Stomach (tissue), 9 donors: Measurements from ENCODE around the gene DCAF6. TPM values are rescaled to one million over a fixed set of nuclear protein-coding genes. Genes with fewer than 3 reads are reported as not detected.
"Not testable (repeated sequence)": the region's sequence is repeated elsewhere in the genome, so short reads cannot be mapped to it uniquely, and the experiment has no call there.

Experiments used
- DNase-seq, 2 donors: peaks; one replicate each; pipeline versions ENCODE4 v3.0.0 to v3.0.0-alpha.2; 2013 to 2019
- H3K27ac ChIP-seq, 5 donors: fragments of 200-600 bp in 4 of 5; sonication (generic) in 4 of 5; one replicate each; pipeline ENCODE4 v1.5.1; 2013 to 2019; ENCODE audit warnings: mild to moderate bottlenecking in 1 of 5, moderate library complexity in 1 of 5
- H3K27me3 ChIP-seq, 3 donors: fragments of 200-600 bp; sonication (generic); one replicate each; pipeline ENCODE4 v1.5.1; 2017 to 2019; ENCODE audit warnings: mixed run types in 1 of 3
- H3K36me3 ChIP-seq, 4 donors: fragments of 200-600 bp; sonication (generic); 1 replicate in 3 of 4; 2 replicates in 1 of 4; pipeline ENCODE4 v1.5.1; 2016 to 2019
- H3K4me1 ChIP-seq, 4 donors: fragments of 200-600 bp; sonication (generic); one replicate each; pipeline ENCODE4 v1.5.1; 2016 to 2019
- H3K4me3 ChIP-seq, 4 donors: fragments of 200-600 bp; sonication (generic) in 3 of 4; one replicate each; pipeline ENCODE4 v1.5.1; 2016 to 2019; ENCODE audit warnings: mild to moderate bottlenecking in 1 of 4
- H3K9me3 ChIP-seq, 4 donors: fragments of 200-600 bp; sonication (generic); one replicate each; pipeline ENCODE4 v1.5.1; 2016 to 2019
- EP300 ChIP-seq: sonication (generic); formaldehyde crosslinking; IDR thresholded peaks from one replicate; pipeline ENCODE4 v1.6.1; 2017; ENCODE audit warnings: antibody characterized with exemption
- POLR2A ChIP-seq, 4 donors: fragments of 450-650 bp; IDR thresholded peaks; one replicate each; pipeline ENCODE4 v1.6.1; 2016; ENCODE audit warnings: antibody characterized with exemption in 4 of 4, control low read depth in 2 of 4, mild to moderate bottlenecking in 1 of 4, moderate library complexity in 1 of 4
- POLR2AphosphoS5 ChIP-seq, 3 donors: sonication (generic); formaldehyde crosslinking; IDR thresholded peaks; one replicate each; pipeline ENCODE4 v1.6.1; 2016; ENCODE audit warnings: antibody characterized with exemption in 3 of 3
- WGBS, 5 donors: extraction: QIAGEN DNeasy Blood & Tissue Kit in 3 of 5; methylation state at CpG; one replicate each; pipeline versions ENCODE4 v1.1.5 to v1.1.7; 2013 to 2018; 5-methylcytosine and 5-hydroxymethylcytosine counted together
- intact Hi-C: fragments of 100-400 bp; cut with DNase I; formaldehyde crosslinking; loops from one replicate; pipeline ENCODE4 v1.15.1; 2023; ENCODE audit warnings: low total_unique reads
- polyA plus RNA-seq, 3 donors: library from polyadenylated mRNA; stranded (reverse); fragments of 200-250 nt; gene quantifications; one replicate each; pipeline ENCODE4 v1.2.3, GENCODE V29; 2013
- total RNA-seq, 5 donors: library from RNA; depleted of rRNA; stranded (reverse); fragments of >200 nt; gene quantifications; one replicate each; pipeline versions ENCODE4 v1.1.0 to v1.2.3, GENCODE V29; 2014 to 2016
- TF ChIP-seq, protein P1 (sequence below), 7 experiments: fragments of 450-650 bp in 4 of 7; fragments of 200-600 bp in 3 of 7; sonication (generic) in 3 of 7; IDR thresholded peaks; one replicate each; pipeline ENCODE4 v1.5.1; 2016 to 2019; ENCODE audit warnings: antibody characterized with exemption in 7 of 7, control low read depth in 2 of 7, mild to moderate bottlenecking in 1 of 7
- donor health status: healthy with polysubstance abuse.
- donor health status: Bipolar disorder and iron deficiency.
- donor health status: healthy.

Gene DCAF6
- total and polyA plus RNA-seq, 8 donors: 39.3 to 124 (median 71.9) TPM

DNA sequence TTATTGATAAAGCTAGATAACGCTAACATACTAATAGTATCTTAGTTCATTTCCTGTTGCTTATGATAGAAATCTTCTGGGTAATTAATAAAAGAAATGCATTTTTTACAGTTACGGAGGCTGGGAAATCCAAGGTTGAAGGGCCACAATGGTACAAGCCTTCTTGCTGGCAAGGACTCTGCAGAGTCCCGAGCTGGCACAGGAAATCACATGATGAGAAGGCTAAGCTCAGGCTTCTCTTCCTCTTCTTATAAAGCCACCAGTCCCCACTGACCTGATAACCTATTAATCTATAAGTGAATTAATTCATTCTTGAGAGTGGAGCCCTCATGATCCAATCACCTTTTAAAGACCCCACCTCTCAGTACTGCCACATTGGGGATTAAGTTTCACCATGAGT is 117.6 kb downstream of the DCAF6 start:
- H3K4me3 ChIP-seq: no peak overlapping the region
- H3K36me3 ChIP-seq: peaks cover 0 to 50% (median 35%) of the 10 kb centered on the region in 4 donors
- H3K27me3 ChIP-seq: no peaks in the 10 kb centered on the region
- TF ChIP-seq, protein P1, sequence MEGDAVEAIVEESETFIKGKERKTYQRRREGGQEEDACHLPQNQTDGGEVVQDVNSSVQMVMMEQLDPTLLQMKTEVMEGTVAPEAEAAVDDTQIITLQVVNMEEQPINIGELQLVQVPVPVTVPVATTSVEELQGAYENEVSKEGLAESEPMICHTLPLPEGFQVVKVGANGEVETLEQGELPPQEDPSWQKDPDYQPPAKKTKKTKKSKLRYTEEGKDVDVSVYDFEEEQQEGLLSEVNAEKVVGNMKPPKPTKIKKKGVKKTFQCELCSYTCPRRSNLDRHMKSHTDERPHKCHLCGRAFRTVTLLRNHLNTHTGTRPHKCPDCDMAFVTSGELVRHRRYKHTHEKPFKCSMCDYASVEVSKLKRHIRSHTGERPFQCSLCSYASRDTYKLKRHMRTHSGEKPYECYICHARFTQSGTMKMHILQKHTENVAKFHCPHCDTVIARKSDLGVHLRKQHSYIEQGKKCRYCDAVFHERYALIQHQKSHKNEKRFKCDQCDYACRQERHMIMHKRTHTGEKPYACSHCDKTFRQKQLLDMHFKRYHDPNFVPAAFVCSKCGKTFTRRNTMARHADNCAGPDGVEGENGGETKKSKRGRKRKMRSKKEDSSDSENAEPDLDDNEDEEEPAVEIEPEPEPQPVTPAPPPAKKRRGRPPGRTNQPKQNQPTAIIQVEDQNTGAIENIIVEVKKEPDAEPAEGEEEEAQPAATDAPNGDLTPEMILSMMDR (IDR thresholded peaks at IDR 0.05): no peak
- no peak for TF ChIP-seq POLR2A (IDR thresholded peaks at IDR 0.05)
- no peak for TF ChIP-seq EP300
- no peak for TF ChIP-seq POLR2AphosphoS5 (IDR thresholded peaks at IDR 0.05)
- H3K9me3 ChIP-seq: no peaks in the 10 kb centered on the region
- intact Hi-C loops: no loop called here
- WGBS, 5 donors: 67 to 79% (median 75%) methylated on average over 3 of the region's 3 CpGs
- DNase-seq: no peak
- H3K4me1 ChIP-seq: peaks cover 0 to 16% (median 4%) of the 10 kb centered on the region in 4 donors
- no peak overlapping the region for H3K27ac ChIP-seq

DNA sequence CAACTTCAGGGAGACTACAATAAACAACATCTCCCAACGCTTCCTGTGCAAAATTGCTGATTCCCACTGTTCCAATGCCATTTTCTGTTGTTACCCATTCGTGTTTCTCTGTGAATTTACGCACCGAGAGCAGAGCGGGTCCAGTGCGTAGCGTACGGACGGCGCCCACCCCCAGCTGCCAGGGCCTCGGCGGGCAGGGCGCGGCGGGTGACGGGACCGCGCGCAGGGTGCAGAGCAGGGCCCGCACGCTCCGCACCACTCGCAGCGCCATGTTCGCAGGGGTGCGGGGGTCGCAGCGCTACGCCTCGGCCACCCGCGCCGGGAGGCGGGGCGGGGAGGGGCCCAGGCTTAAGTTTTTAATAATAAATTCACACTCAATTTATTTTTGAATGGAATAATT is 119.7 kb downstream of the DCAF6 start:
- DNase-seq, H3K27ac ChIP-seq, H3K27me3 ChIP-seq, H3K4me3 ChIP-seq, intact Hi-C loops, H3K9me3 ChIP-seq: not testable (repeated sequence)
- H3K4me1 ChIP-seq: peaks cover 0 to 13% (median 4%) of the 10 kb centered on the region in 4 donors
- H3K36me3 ChIP-seq: peaks cover 0 to 48% (median 37%) of the 10 kb centered on the region in 4 donors
- WGBS, 5 donors: 64 to 90% (median 86%) methylated on average over 22 to 35 of the region's 35 CpGs

DNA sequence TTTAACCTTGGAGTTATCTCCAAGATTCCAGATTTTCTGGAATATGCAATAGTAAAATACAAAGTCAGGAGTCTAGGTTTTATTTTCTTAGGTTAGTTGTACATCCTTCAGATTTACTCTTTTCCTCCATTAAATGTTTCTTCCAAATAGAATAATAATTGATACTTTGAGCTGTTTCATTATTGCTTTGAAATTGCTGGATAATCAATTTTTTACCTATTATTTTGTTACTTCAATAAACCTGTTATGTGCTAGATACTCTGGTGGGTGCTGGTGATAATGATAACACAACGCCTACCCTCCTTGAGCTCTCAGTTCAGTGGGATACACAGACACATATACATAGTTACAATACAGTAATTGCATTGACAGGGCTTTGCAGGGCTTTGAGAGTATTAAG is 120.9 kb downstream of the DCAF6 start:
- peaks cover 0 to 13% (median under 1%) of the 10 kb centered on the region in 4 donors for H3K4me1 ChIP-seq
- H3K27me3 ChIP-seq: no peaks in the 10 kb centered on the region
- WGBS, 5 donors: 88 to 100% (median 97%) methylated on average over 1 of the region's 1 CpG
- H3K36me3 ChIP-seq: peaks cover 0 to 44% (median 30%) of the 10 kb centered on the region in 4 donors
- TF ChIP-seq POLR2AphosphoS5 (IDR thresholded peaks at IDR 0.05) (no peak), POLR2A (IDR thresholded peaks at IDR 0.05) (no peak), EP300 (no peak)
- TF ChIP-seq, protein P1 (IDR thresholded peaks at IDR 0.05): no peak
- H3K27ac ChIP-seq: no peak overlapping the region
- no peak for DNase-seq
- no peaks in the 10 kb centered on the region for H3K9me3 ChIP-seq
- no peak overlapping the region for H3K4me3 ChIP-seq
- intact Hi-C loops: no loop called here

DNA sequence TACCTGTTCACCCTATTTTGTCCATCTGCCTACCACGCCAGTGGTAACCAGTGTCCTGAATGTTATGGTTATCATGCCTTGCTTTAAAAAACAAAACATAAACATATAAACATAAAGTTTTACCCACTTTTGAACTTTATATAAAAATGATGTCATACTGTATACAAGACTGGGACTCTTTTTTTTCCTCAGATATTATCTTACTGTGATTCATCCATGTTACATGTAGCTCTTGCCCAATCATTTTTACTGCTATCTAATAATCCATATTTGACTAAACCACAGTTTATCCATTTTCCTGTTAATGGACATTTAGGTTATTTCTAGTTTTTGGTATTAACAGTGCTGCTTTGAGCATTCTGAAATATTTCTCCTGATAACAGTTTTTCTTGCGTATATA is 121.4 kb downstream of the DCAF6 start:
- Histone ChIP-seq H3K27me3 (no peaks in the 10 kb centered on the region), H3K9me3 (no peaks in the 10 kb centered on the region), H3K4me3 (no peak overlapping the region), H3K36me3 (peaks cover 0 to 41% (median 28%) of the 10 kb centered on the region in 4 donors), H3K4me1 (peaks cover 0 to 9% (median 0%) of the 10 kb centered on the region in 4 donors), H3K27ac (no peak overlapping the region)
- 96 to 100% (median 97%) methylated on average over 2 of the region's 2 CpGs for WGBS, 5 donors
- TF ChIP-seq EP300 (no peak), POLR2AphosphoS5 (IDR thresholded peaks at IDR 0.05) (no peak), POLR2A (IDR thresholded peaks at IDR 0.05) (no peak)
- TF ChIP-seq, protein P1 (IDR thresholded peaks at IDR 0.05): no peak
- no peak for DNase-seq
- intact Hi-C loops: no loop called here

DNA sequence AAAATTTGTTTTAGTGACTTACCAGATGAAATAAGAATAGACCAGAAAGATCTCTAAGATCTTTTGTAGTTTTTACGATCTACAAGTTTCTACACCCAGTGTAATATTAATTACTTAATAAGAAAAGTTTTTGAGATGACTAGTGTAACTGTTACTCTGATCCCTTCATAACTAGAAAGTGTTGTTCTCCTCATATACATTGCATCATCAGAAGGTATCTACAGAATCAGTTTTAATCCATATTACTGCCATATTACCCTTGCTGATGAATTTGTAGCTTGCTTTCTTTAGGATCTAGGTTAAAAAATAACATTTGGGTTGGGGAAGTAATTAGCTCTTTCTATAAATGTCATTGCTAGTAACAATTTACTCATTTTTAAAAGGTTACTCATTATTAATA is 127.7 kb downstream of the DCAF6 start:
- DNase-seq: no peak

More for the DNA sequence above, 127.7 kb downstream of the DCAF6 start:
- Histone ChIP-seq H3K4me3 (no peak overlapping the region), H3K9me3 (no peaks in the 10 kb centered on the region), H3K27me3 (no peaks in the 10 kb centered on the region), H3K4me1 (no peaks in the 10 kb centered on the region), H3K36me3 (peaks cover 29 to 71% (median 57%) of the 10 kb centered on the region in 4 donors), H3K27ac (no peak overlapping the region)
- intact Hi-C loops: no loop called here
- WGBS, 5 donors: 88 to 100% (median 99%) methylated on average over 1 of the region's 1 CpG
- TF ChIP-seq, protein P1 (IDR thresholded peaks at IDR 0.05): no peak
- TF ChIP-seq POLR2A (IDR thresholded peaks at IDR 0.05) (no peak), POLR2AphosphoS5 (IDR thresholded peaks at IDR 0.05) (no peak), EP300 (no peak)
